Esophagus (tissue), 2 donors: Measurements from ENCODE around the gene GCLC. TPM values are rescaled to one million over a fixed set of nuclear protein-coding genes. Genes with fewer than 3 reads are reported as not detected.

ENCODE experiments used
- H3K27ac ChIP-seq, 2 donors: one replicate each; pipeline ENCODE4 v1.5.1; 2013; ENCODE audit warnings: low read depth in 2 of 2, mild to moderate bottlenecking in 2 of 2, inconsistent platforms in 1 of 2, low read length in 1 of 2, moderate library complexity in 1 of 2
- H3K27me3 ChIP-seq, 2 donors: one replicate each; pipeline ENCODE4 v1.6.1; 2013; ENCODE audit warnings: low read length in 2 of 2, control low read depth in 1 of 2, mild to moderate bottlenecking in 1 of 2; ENCODE audit not compliant: insufficient read depth in 2 of 2, control insufficient read depth in 1 of 2
- H3K36me3 ChIP-seq, 2 donors: one replicate each; pipeline ENCODE4 v1.6.1; 2013; ENCODE audit warnings: low read length in 1 of 2; ENCODE audit not compliant: control insufficient read depth in 2 of 2, insufficient read depth in 2 of 2
- H3K4me1 ChIP-seq, 2 donors: one replicate each; pipeline ENCODE4 v1.6.1; 2013; ENCODE audit warnings: low read length in 1 of 2; ENCODE audit not compliant: control insufficient read depth in 2 of 2, insufficient read depth in 2 of 2
- H3K4me3 ChIP-seq, 2 donors: one replicate each; pipeline ENCODE4 v1.5.1; 2013; ENCODE audit warnings: low read length in 2 of 2, mild to moderate bottlenecking in 2 of 2, low read depth in 1 of 2, moderate library complexity in 1 of 2
- H3K9me3 ChIP-seq, 2 donors: one replicate each; pipeline ENCODE4 v1.6.1; 2013; ENCODE audit warnings: mild to moderate bottlenecking in 2 of 2, low read depth in 1 of 2, low read length in 1 of 2, moderate library complexity in 1 of 2; ENCODE audit not compliant: control insufficient read depth in 2 of 2, insufficient read depth in 1 of 2
- WGBS, 2 donors: extraction: QIAGEN DNeasy Blood & Tissue Kit; methylation state at CpG; one replicate each; pipeline ENCODE4 v1.1.7; 2013; 5-methylcytosine and 5-hydroxymethylcytosine counted together
- polyA plus RNA-seq, 2 donors: library from polyadenylated mRNA; stranded (reverse); fragments of 200-250 nt; gene quantifications; one replicate each; pipeline ENCODE4 v1.2.3, GENCODE V29; 2013
- donor health status: healthy with polysubstance abuse.
- donor health status: Bipolar disorder and iron deficiency.

Gene GCLC
- polyA plus RNA-seq, 2 donors: 12.9 to 22.6 TPM

DNA sequence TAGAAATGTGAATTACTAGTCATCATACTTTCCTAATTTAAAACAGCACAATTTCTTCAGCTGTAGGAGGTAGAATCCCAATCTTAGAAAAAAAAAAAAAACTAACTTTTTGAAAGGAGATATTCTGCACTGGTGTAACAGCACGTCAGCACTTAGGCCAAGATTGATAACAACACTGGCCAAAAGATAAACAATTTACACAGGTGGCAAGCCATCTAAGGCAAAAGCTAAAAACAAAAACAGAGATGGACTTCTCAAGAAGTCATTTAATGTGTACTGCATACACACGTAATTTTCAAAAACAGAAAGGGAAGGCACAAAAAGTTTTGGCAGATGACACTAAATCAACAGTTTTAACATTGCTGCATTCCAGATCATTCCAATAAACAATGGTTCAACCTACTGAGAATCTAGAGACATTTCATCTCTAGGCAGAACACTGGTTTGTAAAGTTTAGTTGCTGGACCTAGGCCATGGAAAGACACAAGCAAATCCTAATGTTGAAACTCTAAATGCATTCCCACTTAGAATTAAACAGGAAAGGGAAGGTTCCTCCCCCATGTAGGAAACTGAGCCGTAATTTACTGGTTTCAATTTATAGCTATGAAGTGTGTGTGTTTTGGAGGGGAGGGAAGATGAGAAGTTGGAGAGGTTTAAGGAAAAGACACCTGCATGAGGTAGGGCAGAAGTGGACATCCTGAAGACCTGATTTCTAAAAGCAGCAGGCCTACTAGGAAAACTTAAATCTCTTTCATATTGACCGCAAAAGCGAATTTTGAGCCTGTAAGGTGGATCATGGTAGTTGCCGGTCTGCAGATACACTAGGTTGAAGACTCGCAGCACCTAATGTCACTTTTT, 1.3 kb downstream of the GCLC start:
- H3K36me3 ChIP-seq: no peaks in the 10 kb centered on the region
- peak overlapping the region; percentile 94 to 96 for H3K27ac ChIP-seq
- H3K9me3 ChIP-seq: no peaks in the 10 kb centered on the region
- 4 to 7% methylated on average over 7 of the region's 7 CpGs for WGBS, 2 donors
- H3K4me3 ChIP-seq: peak overlapping the region; percentile 90 to 98
- no peaks in the 10 kb centered on the region for H3K4me1 ChIP-seq
- H3K27me3 ChIP-seq: no peaks in the 10 kb centered on the region

DNA sequence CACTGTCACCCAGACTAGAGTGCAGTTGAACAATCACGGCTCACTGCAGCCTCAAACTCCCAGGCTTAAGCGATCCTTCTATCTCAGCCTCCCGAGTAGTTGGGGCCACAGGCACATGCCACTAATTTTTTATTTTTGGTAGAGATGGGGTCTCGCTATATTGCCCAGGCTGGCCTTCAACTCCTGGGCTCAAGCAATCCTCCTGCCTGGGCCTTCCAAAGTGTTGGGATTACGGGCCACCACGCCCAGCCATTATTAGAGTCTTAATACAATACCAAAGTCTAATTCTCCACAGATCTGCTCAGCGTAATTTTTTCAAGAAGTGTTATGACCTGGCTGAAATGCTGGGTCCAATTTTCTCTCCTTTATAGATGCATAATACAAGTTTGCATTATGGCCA, 3.0 kb downstream of the GCLC start:
- 91 to 95% methylated on average over 7 of the region's 7 CpGs for WGBS, 2 donors
- H3K4me1 ChIP-seq: peaks cover 0 to 2% of the 10 kb centered on the region in 2 donors
- peak overlapping the region in 1 of 2 donors; percentile 2 for H3K4me3 ChIP-seq

DNA sequence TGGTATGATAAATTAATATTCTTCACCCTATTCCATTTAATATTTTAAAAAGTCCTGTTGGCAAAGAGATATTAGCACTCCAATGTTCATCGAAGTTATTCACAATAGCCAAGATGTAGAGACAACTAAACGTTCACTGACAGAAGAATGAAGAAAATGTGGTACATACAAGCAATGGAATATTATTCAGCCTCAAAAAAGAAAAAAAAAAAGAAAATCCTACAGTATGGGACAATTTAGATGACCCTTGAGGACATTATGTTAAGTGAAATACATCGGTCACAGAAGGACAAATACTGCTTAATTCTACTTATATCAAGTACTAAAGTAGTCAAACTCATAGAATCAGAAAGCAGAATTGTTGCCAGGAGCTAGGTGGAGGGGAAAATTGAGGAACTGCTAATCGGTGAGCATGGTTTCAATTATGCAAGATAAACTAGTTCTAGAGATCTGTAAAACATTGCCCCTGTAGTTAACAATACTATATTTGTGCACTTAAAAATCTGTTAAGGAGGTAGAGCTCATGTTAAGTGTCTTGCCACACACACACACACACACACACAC, 4.7 kb downstream of the GCLC start:
- peaks cover 0 to 2% of the 10 kb centered on the region in 2 donors for H3K4me1 ChIP-seq
- no peak overlapping the region for H3K4me3 ChIP-seq
- no peaks in the 10 kb centered on the region for H3K9me3 ChIP-seq
- no peaks in the 10 kb centered on the region for H3K36me3 ChIP-seq
- WGBS, 2 donors: 79 to 80% methylated on average over 4 of the region's 4 CpGs
- H3K27ac ChIP-seq: no peak overlapping the region
- no peaks in the 10 kb centered on the region for H3K27me3 ChIP-seq

More for the DNA sequence above, 3.0 kb downstream of the GCLC start:
- no peaks in the 10 kb centered on the region for H3K36me3 ChIP-seq
- no peaks in the 10 kb centered on the region for H3K9me3 ChIP-seq
- no peaks in the 10 kb centered on the region for H3K27me3 ChIP-seq
- H3K27ac ChIP-seq: no peak overlapping the region

DNA sequence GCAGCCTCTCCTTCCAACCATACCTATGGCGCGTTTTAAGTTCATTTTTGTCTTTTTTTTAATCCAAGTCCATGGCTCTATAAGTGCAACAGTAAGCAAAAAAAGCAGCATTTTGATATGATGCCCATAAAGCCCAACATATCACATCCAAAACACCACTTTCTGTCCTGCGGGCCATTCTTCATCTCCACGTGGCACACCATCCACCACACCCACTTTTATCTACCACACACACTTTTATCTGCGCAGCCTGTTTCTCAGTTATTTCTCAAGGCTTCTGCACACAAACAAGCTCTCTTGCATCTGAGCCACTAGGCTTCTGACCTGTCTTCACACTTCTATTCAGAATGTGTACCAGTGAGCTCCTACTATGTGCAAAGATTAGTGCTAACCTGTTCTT, 5.3 kb downstream of the GCLC start:
- no peaks in the 10 kb centered on the region for H3K9me3 ChIP-seq
- no peak overlapping the region for H3K27ac ChIP-seq
- no peaks in the 10 kb centered on the region for H3K27me3 ChIP-seq
- H3K36me3 ChIP-seq: no peaks in the 10 kb centered on the region
- peaks cover 0 to 2% of the 10 kb centered on the region in 2 donors for H3K4me1 ChIP-seq
- H3K4me3 ChIP-seq: no peak overlapping the region
- WGBS, 2 donors: 75 to 78% methylated on average over 5 of the region's 5 CpGs

DNA sequence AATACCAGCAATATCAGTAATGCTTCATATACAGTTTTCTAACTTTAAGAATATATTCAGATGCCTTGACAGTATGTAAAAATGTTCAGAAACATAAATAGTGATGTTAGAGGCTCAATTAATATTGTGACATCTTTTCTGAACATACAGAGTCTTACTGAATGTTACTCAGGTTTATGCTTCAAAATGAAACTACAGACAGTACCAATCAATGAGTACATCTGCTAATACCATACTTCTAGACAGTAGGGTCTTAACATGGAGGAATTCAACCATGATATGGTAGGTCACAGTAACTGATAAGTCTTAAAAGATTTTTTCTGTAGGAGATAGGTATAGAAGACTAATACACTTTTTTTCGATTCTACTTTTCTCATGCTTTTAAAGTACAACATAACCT, 8.3 kb downstream of the GCLC start:
- Histone ChIP-seq H3K9me3 (no peaks in the 10 kb centered on the region), H3K27ac (no peak overlapping the region), H3K4me3 (no peak overlapping the region), H3K4me1 (peaks cover 2 to 3% of the 10 kb centered on the region in 2 donors), H3K27me3 (no peaks in the 10 kb centered on the region), H3K36me3 (no peaks in the 10 kb centered on the region)
- 83% methylated on average over 1 of the region's 1 CpG for WGBS, 2 donors

DNA sequence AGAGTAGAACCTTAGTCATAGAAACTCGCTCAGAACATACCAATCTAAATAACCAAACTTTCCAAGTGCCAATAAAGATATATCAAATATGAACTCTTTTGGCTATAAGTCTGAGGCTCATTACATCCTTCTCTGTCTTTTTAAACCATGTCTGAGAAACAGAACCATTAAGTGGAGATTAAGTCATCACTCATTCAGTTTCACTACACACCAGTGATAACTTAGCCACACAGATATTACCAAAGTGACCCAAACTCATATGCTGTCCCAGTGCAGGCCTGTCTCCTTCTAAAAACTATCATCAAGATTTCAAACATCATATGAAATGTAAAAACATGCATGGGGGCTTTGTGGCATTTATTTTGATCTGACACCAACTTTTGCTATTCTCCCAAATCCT, 12.0 kb downstream of the GCLC start:
- H3K27me3 ChIP-seq: no peaks in the 10 kb centered on the region
- WGBS, 2 donors: 78 to 79% methylated on average over 1 of the region's 1 CpG
- no peak overlapping the region for H3K27ac ChIP-seq
- peaks cover 5% of the 10 kb centered on the region in 2 donors for H3K4me1 ChIP-seq
- H3K9me3 ChIP-seq: no peaks in the 10 kb centered on the region
- H3K36me3 ChIP-seq: no peaks in the 10 kb centered on the region
- no peak overlapping the region for H3K4me3 ChIP-seq

DNA sequence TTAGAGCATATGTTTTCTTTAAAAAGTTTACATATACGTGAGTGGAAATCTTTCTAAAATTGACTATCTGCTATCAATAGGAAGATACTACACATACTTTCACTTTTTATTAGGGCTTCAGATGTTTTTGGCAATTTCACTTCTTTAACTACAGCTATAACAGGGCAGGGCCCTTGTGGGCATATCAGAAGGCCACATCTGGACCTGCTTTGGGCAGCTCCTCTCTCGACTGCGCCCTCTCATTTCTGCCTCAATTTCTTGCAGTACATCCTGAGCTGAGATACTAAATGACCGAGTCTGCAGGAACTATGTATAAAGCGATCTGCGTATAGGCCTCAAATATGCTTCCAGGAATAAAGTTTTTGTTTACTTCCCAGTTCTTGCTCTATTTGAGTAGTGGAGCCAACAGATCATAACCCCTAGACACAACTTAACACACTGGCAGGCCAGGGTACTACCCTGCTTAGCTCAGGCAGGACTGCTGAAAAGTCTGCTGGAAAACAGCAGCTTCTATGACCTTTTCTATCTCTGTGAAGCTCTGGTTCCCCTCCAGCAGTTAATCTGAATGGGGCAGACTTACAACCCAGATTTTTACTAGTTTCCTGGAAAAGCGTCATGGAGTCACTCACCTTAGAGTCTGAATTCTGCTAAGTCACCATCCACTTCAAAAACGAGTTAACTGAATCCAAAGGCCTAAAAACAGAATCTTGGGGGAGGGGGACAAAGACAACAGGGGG, 12.7 kb downstream of the GCLC start:
- Histone ChIP-seq H3K27ac (peak overlapping the region in 1 of 2 donors; percentile 27), H3K4me1 (peaks cover 5 to 10% of the 10 kb centered on the region in 2 donors), H3K9me3 (no peaks in the 10 kb centered on the region), H3K36me3 (no peaks in the 10 kb centered on the region), H3K4me3 (no peak overlapping the region), H3K27me3 (no peaks in the 10 kb centered on the region)
- WGBS, 2 donors: 65 to 73% methylated on average over 8 of the region's 8 CpGs

DNA sequence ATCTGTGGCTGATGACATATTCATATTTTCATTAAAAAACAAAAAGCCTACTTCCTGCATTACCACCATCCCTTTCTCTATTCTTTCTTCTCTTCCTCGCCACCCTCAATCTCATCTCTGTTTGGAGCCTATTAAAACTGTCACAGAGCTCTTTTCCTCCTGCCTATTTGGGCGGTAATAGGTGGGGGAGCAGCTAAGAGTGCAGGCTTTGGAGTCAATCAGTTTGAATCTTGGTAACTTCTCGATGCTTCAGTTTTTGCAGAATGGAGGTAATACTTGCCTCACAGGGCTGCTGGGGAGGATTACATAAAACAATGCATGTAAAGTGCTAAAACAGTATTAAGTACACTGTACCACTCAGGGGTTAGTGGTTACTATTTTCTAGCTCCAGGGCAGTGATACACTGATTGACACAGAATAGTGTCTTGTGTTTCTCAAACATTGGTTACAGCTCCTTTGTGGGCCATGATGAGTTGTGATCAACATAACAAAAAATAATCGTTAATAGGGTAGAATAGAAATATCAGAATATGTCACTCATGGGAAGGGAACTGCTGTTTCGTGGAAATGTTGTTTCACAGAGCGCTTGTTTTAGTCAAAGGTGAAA, 14.0 kb downstream of the GCLC start:
- Histone ChIP-seq H3K9me3 (no peaks in the 10 kb centered on the region), H3K36me3 (no peaks in the 10 kb centered on the region), H3K27ac (no peak overlapping the region), H3K27me3 (no peaks in the 10 kb centered on the region), H3K4me3 (no peak overlapping the region), H3K4me1 (peaks cover 5 to 11% of the 10 kb centered on the region in 2 donors)
- whole genome bisulfite sequencing, 2 donors: 71 to 82% methylated on average over 6 of the region's 6 CpGs

DNA sequence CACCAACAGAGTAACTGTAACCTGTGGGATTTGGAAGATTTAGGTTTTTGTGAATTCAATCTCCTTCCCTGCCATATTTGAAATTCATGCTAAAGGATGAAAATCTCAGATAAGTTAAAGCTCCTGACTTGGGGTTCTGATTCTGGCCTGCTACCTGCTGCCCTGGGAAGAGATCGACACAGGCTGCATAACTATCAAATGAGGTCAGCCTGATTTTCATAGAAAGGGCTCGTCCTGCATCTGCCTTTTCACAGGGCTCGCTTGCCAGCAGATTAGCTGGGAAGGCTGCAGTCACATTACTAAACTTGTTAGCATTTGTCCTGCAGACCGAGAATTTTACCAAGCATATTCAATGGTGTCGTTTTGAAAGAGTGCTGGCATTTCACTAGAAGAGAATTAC, 14.6 kb downstream of the GCLC start:
- Histone ChIP-seq H3K36me3 (no peaks in the 10 kb centered on the region), H3K27ac (peak overlapping the region in 1 of 2 donors; percentile 1), H3K9me3 (no peaks in the 10 kb centered on the region), H3K27me3 (no peaks in the 10 kb centered on the region), H3K4me1 (peaks cover 5 to 11% of the 10 kb centered on the region in 2 donors), H3K4me3 (no peak overlapping the region)
- 39 to 45% methylated on average over 5 of the region's 5 CpGs for WGBS, 2 donors
